Measurements from ENCODE around the gene PRR29.

PRR29 gene

DNA sequence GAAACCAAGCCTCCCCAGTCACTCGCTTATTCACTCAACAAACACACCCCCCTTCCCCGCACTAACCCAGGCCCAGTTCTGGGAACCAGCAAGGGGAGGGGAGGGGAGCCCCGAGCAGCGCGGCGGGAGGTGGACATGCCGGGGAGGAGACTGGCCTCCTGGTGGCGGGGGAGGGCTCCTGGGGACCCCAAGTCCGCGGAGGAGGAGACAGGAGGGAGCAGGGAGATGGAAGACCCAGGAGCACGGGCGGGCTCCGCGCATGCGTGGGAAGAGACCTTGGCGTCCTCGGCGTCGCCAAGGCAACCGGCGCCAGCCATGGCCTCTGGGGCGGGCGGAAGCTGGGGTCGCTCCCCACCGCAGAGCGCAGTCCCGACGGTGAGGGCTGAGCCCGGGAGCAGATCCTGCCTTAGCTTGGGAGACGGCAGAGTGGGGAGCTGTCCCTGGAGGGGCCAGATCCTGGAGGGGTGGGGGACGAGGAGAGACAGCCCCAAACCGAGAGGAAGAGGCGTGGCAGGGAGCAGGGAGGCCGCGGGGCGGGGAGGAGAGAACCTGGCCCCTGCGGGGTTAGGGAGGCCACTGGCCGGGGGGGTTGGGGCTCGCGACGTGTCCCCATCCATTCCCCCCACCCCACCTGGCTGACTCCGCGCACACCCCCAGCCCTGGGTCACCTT lies at the start of gene PRR29:
Gene PRR29 (plus strand): TSS at position 302 of the 671 bp plus-strand sequence. CDS start 14 bp downstream, at position 316.
- DNase-seq (ENCODE audit: low spot score) = peak; percentile 97

DNA sequence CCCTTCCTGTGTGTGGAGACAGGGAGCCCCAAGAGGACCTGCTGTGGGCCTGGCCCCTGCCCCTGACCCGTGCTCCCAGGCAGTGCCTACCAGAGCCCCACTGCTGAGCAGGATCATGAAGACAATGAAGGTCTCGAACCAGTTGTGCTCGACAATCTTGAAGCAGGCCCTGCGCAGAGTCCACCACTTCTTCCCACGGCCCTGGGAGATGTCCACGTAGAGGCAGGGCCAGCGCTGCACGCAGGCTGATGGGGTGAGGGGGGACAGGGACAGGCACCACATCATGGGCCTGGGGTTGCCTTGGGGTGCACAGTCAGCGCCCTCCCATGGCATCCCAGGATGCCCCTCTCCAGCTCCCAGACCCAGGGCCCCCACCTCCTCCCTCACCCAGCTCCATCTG lies 49.6 kb upstream of the PRR29 start:
- no peak for DNase-seq (ENCODE audit: low spot score)

DNA sequence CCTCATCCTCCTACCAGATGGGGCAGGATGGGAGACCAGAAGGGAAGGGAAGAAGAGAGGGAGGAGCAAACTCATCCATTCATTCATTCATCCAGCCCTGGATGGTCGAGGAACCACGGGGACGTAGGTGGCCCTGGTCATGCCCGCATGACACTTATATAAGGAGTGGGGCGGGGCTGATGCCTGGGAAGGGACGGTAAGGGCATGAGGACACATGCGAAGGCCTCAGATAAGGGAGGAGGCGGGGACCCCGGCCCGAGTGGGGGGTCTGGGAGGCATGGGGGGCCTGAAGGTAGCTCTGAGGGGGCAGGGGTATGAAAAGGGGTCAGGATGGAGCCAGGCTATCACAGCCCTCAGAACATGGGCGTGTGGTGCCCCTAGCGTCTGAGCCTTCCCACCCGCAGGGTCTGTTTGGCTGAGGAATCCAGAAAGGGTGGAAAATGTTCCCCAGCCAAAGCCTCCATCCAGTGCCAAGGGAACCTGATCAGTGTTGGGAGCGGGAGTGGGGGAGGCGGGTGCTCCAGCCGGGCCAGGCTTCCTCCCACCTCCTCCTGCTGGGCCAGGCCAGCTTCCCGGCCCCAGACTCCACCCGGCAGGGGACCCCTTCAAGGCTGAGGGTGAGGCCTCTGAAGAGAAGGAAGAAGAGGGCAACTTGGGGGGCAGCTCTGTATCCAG lies 48.4 kb upstream of the PRR29 start:
- no peak for DNase-seq (ENCODE audit: low spot score)

DNA sequence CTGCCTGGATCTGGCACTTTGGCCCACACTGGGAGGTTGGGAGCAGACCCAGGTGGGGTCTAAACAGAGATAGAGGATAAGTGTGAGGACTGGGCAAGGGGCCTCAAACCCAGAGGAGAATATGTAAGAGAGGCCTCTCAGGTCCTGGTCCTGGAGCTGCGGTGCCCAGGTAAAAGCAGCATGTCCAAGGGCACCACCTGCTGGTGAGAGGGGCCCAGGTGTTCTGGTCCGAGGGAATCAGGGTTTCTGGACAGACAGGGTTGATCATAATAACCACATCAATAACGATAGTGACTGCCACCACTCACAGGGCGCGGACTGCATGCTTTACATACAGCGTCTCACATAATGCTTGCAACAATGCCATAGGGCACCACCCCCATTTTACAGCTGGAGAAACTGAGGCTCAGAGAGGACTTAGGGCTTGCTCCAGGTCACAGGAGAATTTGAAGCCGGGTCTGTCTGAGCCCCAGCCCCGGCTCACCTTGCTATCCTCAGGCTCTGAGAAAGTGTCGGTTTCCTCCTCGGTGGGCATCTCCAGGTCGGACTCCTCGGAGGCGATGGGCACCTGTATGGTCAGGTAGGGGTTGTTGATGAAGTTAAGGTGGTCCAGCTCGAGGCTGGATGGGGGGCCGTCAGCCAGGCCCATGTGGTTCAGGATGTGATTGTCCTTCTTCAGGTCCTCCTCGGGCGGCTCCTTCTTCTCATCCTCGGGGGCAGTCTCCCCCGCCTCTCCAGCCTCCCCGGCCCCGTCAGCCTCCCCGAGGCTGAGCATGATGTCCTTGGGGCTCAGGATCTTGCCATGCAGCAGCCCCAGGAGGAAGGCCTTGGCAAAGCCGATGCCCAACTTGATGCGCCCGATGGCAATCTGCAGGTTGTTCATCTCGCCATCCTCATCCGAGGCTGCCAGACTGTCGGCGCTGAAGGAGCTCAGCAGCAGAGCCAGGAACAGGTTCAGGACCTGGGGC lies 46.9 kb upstream of the PRR29 start:
- no peak for DNase-seq (ENCODE audit: low spot score)

DNA sequence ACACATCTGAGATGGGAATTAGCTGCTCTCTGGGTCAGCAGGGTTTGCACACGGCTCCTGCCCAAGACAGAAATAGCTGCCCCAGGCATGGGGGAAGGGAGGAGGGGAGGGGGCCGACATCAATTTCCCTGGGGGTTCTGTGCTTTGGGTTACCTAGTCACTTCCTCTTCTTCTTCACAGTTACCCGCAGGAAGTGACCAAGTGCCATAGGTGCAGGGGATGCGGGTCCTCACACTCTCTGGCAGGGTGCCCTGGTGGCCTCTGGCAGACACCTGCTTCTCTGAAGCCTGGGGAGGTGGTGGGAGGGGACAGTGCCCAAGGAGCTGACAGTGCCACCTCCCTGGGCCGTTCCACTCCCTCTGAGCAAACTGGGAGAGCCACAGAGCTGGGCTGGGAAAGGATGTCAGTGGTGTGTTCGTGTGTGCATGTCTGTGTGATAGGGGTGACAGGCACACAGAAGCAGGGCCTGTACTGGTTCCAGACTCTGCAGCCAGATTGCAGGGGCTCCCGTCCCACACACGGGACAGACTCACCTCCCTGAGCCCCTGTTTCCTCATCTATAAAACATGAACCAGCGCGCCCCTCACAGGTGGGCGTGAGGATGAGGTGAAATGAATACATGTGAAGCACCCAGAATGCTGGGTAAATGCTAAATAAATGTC lies 43.6 kb upstream of the PRR29 start:
- DNase-seq (ENCODE audit: low spot score) = no peak

DNA sequence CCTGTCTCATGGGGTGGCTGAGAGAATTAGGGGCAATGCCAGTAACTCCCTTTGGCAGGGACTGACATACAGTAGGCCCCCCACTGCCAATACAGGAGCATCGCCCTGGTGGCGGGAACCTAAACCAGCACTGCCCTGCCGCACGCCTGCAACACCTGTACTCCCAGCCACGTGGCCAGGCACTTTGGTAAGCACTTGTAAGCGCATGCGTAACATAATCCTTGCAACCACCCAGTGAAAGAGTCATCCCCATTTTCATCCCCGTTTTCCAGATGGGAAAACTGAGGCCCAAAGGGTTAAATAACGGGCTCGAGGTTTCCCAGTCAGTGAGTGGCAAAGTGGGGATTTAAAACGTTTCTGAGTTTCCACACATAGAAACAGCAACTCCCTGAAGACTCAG lies 42.9 kb upstream of the PRR29 start:
- no peak for DNase-seq (ENCODE audit: low spot score)

DNA sequence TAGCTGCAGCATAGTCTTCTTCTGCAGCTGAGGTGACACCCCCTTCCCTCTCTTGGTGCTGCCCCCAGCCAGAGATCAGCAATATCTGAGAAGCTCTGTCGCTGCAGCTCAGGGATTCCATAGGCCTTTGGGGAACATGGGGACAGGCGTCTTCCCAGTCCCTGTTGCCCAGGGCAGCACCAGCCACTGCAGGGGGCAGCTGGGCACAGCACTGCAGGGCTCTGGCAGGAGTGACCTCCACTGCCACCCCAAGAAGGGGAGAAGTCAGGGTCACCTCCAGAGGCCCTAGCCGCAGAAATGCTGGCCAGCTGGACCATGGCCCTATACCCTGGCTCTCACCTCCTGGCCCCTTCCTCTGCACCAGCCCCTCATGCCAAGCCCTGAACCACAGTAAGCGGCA lies 42.4 kb upstream of the PRR29 start:
- DNase-seq (ENCODE audit: low spot score) = no peak

DNA sequence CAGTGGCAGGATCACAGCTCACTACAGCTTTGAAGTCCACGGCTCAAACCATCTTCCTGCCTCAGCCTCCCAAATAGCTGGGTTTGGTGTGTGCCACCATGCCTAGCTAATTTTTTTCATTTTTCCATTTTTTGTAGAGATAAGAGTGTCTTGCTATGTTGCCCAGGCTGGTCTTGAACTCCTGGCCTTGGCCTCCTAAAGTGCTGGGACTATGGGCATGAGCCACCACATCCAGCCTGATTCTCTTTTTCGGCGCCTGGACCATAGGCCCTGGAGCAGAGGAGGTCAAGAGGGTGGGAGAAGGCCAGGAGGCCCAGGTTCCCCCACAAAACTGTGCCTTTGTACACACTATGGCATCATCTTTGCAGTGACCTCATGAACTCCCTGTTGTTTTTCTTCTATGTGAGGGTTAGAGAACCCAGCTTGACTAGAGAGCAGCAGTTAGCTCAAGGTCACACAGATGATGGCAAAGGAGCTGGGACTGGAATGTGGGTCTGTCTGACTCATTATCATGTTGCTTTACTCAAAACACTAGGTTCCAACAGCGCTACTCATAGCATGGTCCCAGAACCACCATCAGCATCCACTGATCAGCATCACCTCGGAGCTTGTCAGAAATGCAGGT lies 41.7 kb upstream of the PRR29 start:
- DNase-seq (ENCODE audit: low spot score) = peak; percentile 80

DNA sequence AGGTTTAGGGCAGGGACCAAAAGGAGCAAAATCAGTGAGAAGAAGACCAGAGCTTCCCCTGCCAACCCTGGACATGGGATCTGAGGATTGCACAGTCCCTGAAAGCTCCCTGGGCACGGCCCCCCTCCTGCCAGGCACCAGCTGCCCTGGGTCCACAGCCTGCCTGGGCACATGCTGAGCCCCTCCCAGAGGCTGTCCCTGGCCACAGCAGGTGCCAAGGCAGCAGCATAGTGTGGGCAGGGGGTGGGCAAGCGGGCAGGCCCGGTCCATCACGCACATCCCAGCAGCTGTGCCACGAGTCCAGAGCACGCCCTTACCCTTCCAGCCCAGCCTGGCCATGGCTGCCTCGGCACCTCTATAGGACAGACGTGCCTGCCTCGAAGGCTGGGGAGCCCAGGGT lies 38.1 kb upstream of the PRR29 start:
- no peak for DNase-seq (ENCODE audit: low spot score)

DNA sequence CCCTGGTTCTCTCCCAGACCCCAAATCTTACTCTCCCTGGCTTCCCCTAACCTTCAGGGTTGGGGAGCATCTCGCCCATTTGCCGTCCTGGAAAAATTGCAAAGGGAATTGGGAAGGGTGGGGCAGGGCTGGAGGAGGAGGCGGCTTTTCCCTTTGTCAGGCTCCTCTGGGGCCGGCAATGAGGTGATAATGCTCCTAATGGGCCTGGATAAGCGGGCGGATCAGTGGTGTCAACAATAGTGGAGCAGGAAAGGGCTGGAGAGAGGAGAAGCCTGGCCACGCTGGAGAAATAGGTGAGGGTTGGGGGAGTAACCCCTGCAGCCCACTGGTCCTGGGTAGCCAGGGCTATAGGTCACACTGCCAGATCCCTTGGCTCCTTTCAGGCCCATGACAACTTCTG lies 37.7 kb upstream of the PRR29 start:
- DNase-seq (ENCODE audit: low spot score) = no peak

DNA sequence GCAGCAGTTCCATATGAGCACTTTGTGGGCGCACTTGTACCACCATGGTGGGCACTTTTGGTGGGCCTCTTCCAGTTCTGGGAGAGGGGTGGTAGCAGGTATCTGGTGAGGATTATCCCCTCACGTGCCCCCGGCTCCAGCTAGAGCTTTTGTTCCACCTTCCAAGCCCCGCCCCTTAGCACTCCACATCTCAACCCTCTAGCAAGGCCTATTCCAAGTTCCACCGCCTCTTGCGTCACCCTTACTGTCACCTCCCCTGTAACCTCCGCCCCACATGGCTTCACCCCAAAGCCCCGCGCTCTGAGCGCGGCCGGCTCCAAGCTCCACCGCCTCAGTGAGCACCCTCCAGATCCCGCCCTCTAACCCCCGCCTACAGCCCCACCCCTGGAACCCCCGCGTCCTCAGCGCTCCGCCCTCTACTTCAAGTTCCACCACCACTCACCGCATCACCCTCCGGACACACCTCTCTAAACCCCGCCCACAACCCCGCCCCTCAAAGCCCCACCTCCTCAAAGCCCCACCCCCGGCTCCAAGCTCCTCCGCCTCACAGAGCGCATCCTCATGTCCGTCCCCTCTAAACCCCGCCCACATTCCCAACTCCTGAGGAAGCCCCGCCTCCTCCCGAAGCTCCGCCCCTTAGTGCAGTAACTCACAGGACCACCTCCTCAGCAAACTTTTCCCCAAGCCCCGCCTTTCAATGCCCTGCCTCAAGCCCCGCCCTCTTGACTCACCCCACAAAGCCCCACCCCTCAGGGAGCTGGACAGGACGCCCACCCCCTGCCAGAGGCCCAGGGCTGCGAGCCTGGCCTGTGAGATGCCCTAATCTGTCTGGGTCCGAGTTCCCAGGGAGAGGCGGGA lies 36.6 kb upstream of the PRR29 start:
- peak; percentile 72 for DNase-seq (ENCODE audit: low spot score)

DNA sequence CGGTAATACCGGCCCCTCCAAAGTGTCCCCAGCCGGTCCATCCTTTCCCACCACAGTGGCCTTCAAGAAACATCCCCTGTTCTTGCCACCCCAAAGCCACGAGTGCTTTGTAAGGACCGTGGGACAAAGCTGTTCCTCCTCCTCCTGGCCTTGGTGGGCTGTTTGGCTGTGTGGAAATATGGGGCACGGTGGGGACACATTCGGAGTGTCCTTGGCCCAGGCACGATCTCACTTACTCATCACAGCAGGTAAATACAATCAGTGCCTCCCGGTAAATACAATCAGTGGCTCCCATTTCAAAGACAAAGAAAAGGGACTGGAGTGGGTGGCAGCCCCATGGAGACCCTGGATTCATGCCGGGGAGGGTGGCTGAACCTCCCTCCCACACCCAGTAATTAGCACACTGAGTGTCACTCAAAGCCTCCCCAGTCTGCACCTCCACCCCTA lies 35.8 kb upstream of the PRR29 start:
- no peak for DNase-seq (ENCODE audit: low spot score)

DNA sequence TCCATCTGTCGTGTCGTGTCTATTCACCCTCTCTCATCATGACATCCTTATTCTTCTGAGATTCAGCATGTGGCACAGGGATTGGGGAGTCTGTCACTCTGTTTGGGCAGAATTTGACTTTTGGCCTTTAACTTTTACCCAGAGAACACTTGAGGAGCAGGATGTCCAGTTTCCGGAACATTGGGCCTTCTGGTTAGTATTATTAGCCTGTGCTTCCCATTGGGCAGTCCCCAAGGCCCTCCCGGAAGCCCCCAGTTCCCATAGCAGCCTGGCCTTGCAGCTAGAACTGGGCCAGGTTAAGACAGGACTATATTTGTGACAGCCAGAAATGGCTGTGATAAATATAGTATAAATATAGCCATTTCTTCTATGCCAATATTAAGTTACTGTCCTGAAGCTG lies 35.0 kb upstream of the PRR29 start:
- no peak for DNase-seq (ENCODE audit: low spot score)

DNA sequence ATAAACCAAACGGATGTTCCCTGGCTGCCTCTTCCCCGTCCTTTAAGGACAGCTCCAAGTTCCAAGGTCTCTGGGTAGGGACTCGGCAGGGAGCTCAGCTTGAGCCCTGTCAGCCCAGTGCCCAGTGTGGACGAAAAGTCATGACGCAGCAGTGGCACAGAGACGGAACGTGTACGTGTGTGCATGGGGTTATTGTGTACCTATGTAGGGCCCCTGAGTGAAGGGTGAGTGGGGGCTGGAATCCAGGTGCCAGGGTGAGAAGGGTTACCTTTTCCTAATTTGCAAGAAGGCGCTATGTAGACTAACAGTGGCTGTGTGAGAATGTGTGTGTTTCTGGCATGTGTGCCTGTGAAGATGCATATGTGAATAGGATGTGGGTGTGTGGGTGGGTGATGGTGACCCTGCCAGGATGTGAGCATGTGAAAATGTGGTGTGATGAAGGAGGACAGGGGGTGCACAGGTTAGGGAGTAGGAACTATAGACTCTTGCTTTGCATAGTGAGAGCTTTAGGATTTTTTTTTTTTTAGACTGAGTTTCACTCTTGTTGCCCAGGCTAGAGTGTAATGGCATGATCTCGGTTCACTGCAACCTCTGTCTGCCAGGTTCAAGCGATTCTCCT lies 31.4 kb upstream of the PRR29 start:
- no peak for DNase-seq (ENCODE audit: low spot score)

DNA sequence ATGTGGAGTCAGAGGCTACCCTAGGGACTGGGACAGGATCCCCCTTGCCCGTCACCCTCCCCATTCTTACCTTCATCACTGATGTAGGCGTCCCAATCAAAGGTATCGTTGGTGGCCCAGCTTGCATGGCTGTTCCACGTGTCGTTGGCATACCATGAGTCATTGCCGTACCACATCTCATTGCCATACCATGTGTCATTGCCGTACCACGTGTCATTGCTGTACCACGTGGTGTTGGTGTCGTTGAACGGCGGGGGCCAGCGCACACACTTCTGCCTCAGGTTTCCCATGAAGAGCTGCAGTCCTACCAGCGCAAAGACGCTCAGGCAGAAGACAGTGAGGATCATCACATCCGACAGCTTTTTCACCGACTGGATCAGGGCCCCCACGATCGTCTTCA lies 30.2 kb upstream of the PRR29 start:
- DNase-seq (ENCODE audit: low spot score) = no peak

DNA sequence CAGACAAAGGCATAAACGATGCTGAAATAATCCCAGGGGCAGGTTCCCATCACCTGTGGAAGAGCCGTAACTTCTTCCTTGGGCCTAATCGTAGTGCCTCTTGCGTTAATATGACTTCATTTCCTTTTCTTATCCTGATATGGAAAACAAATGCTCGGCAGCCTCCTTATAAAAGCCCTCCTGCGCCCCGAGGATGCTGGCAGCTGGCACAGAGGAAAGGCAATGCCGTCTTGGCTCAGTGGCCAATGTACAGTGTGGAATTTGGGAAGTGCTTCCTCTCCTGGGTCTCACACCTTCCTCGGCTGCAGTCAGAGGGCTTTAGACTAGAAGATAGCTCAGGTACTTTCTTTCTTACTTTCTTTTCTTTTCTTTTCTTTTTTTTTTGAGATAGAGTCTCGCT lies 28.9 kb upstream of the PRR29 start:
- DNase-seq (ENCODE audit: low spot score) = no peak

DNA sequence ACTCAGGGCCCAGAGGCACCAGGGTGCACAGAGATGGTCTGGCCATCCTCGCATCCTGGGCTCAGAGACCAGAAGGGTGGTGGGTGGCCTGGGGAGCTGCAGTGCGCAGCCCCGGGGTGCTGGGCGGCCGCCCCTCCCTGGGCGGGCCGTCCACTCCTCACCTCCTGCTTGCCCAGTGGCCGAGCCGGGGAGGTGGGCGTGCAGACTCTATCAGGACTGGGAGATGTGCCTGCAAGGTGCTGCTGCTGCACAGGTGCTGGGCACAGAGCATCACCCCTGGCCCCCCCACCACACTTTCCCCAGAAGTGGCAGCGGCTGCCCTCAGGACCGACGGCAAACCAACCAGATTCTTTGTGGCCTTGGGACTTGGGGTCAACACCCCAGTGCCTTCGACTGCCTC lies 25.4 kb upstream of the PRR29 start, which contains the start of gene SCN4A:
Gene SCN4A (minus strand): TSS at position 123 of the 400 bp plus-strand sequence. CDS start 77 bp downstream, at position 46.
- DNase-seq (ENCODE audit: low spot score) = no peak

DNA sequence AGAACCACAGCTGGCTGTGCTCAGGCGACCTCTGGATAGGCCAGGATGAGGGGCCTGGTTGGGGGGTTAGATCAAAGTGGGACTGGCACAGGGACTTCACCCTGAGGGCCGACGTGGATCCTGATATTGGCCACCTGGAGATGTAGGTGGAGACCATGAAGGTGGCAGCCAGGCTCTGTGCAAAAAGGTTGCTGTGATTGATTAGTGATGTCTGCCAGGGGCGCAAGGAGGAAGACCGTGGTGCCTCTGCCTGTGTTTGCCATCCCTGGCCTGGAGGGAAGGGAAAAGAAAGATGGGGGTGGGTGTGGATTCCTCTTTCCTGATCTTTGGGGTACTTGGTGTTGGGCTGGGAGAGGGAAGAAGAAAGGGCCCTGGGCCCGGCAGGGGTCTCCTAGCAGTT lies 24.9 kb upstream of the PRR29 start:
- no peak for DNase-seq (ENCODE audit: low spot score)

DNA sequence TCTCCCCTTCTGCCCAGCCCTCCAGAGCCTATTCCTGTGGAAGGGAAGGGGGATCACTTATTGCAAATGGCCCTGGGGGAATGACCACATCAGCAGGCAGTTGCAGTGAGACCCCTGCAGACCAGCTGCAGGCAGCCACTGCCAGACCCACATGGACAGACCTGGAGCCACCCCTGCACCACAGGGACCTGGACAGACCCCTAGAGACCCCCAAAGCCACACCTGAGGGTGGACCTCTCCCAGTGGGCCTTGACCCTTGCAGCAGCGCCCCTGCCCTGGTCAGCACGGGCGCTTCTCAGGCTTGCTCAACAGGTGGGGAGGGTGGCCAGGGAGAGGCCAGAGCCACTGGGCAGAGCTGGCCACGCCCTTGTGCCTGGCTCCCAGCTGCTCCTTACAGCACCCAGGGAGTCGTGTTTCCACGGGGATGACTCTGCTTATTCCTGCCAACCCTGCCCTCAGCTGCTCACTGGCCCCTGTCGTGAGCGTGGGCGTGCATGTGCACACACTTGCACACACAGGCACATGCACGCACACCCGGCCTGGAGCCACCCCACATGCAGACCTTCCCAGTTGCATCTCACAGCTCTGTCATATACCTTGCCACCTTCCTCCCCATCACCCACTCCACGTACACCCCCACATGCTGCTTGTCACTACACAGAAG lies 24.1 kb upstream of the PRR29 start:
- peak; percentile 49 for DNase-seq (ENCODE audit: low spot score)

Data from AG08396 (cell line).